IMR-90 (cell line): ENCODE data around the gene ZXDC. TPM values are rescaled to one million over a fixed set of nuclear protein-coding genes. Genes with fewer than 3 reads are reported as not detected.

Experiments used
- ATAC-seq: fragments of 200-7000 bp; cut with Tn5 transposase; 2 replicates; pipeline ENCODE4 v1.9.1; 2020; ENCODE audit warnings: low read depth, mild to moderate bottlenecking, moderate library complexity
- BruUV-seq: library from RNA; stranded (reverse); fragments of 400-500 nt; replicated peaks from 2 replicates; lab custom pipeline; 2021; lab: Mats Ljungman, UMichigan
- CTCF ChIA-PET: fragments of 300-600 bp; formaldehyde crosslinking; extraction: SDS; loops from one replicate; lab custom pipeline; 2021; ENCODE audit warnings: antibody characterized with exemption; lab: Yijun Ruan, JAX
- POLR2A ChIA-PET: fragments of 300-600 bp; sonication (Branson Sonifier 250); formaldehyde crosslinking; loops from one replicate; lab custom pipeline; 2022; ENCODE audit warnings: antibody characterized with exemption; ENCODE audit not compliant: unreplicated experiment; lab: Charles Lee
- DNase-seq: peaks from one replicate; pipeline ENCODE4 v3.0.0; 2013
- H2AFZ ChIP-seq: replicated peaks from 2 replicates; pipeline ENCODE3; 2013; ENCODE audit warnings: low read length, mild to moderate bottlenecking; ENCODE audit not compliant: poor library complexity
- H2AK5ac ChIP-seq: 2 replicates; pipeline ENCODE4 v1.6.1; 2013; ENCODE audit warnings: low read depth, low read length, inconsistent platforms
- H2AK9ac ChIP-seq: replicated peaks from 2 replicates; pipeline ENCODE3; 2013; ENCODE audit warnings: mild to moderate bottlenecking, low read depth, low read length, moderate library complexity; ENCODE audit not compliant: poor library complexity
- H2BK120ac ChIP-seq: 2 replicates; pipeline ENCODE4 v1.6.1; 2013; ENCODE audit warnings: low read depth, low read length, inconsistent platforms
- H2BK15ac ChIP-seq: 3 replicates; pipeline ENCODE4 v1.6.1; 2013; ENCODE audit warnings: low read depth, low read length, inconsistent platforms
- H2BK20ac ChIP-seq: 2 replicates; pipeline ENCODE4 v1.6.1; 2013; ENCODE audit warnings: low read depth, mild to moderate bottlenecking, inconsistent platforms, low read length, moderate library complexity
- H2BK5ac ChIP-seq: 2 replicates; pipeline ENCODE4 v1.6.1; 2013; ENCODE audit warnings: mild to moderate bottlenecking, low read depth, low read length, inconsistent platforms; ENCODE audit not compliant: poor library complexity, severe bottlenecking
- H3K14ac ChIP-seq: replicated peaks from 2 replicates; pipeline ENCODE4 v1.6.1; 2013; ENCODE audit warnings: low read depth, low read length, inconsistent platforms
- H3K18ac ChIP-seq: 2 replicates; pipeline ENCODE4 v1.6.1; 2013; ENCODE audit warnings: low read depth, low read length, control low read depth
- H3K23ac ChIP-seq: 2 replicates; pipeline ENCODE4 v1.6.1; 2013; ENCODE audit warnings: low read depth, low read length, inconsistent platforms
- H3K27ac ChIP-seq: 2 replicates; pipeline ENCODE4 v1.5.1; 2013; ENCODE audit warnings: mild to moderate bottlenecking, control low read depth, low read length; ENCODE audit not compliant: insufficient read depth
- H3K27me3 ChIP-seq: 2 replicates; pipeline ENCODE4 v1.6.1; 2013; ENCODE audit warnings: low read length; ENCODE audit not compliant: control insufficient read depth, insufficient read depth
- H3K36me3 ChIP-seq: 2 replicates; pipeline ENCODE4 v1.6.1; 2013; ENCODE audit warnings: low read length, mixed read lengths; ENCODE audit not compliant: control insufficient read depth, insufficient read depth
- H3K4ac ChIP-seq: 2 replicates; pipeline ENCODE4 v1.6.1; 2013; ENCODE audit warnings: low read depth, low read length, inconsistent platforms
- H3K4me1 ChIP-seq: 2 replicates; pipeline ENCODE4 v1.6.1; 2013; ENCODE audit warnings: low read length, mixed read lengths; ENCODE audit not compliant: control insufficient read depth, insufficient read depth
- H3K4me2 ChIP-seq: 2 replicates; pipeline ENCODE4 v1.6.1; 2013; ENCODE audit warnings: low read depth, mild to moderate bottlenecking, control low read depth, low read length, moderate library complexity
- H3K4me3 ChIP-seq: 2 replicates; pipeline ENCODE4 v1.5.1; 2013; ENCODE audit warnings: low read depth, mild to moderate bottlenecking, control low read depth, low read length, moderate library complexity; ENCODE audit not compliant: insufficient read depth
- H3K56ac ChIP-seq: 2 replicates; pipeline ENCODE4 v1.6.1; 2013; ENCODE audit warnings: low read length, inconsistent platforms; ENCODE audit not compliant: insufficient read depth; ENCODE audit errors: extremely low read depth
- H3K79me1 ChIP-seq, 2 experiments: 2 replicates each; pipeline ENCODE4 v1.6.1; 2013; ENCODE audit warnings: low read length in 2 of 2, inconsistent platforms in 1 of 2, low read depth in 1 of 2
- H3K9ac ChIP-seq: 2 replicates; pipeline ENCODE4 v1.6.1; 2013; ENCODE audit warnings: low read depth, low read length, control low read depth
- H3K9me1 ChIP-seq: 2 replicates; pipeline ENCODE4 v1.6.1; 2013; ENCODE audit warnings: low read length, inconsistent platforms; ENCODE audit not compliant: insufficient read depth
- H3K9me3 ChIP-seq: 2 replicates; pipeline ENCODE4 v1.6.1; 2013; ENCODE audit warnings: low read length; ENCODE audit not compliant: control insufficient read depth, insufficient read depth
- H4K20me1 ChIP-seq: 2 replicates; pipeline ENCODE4 v1.6.1; 2013; ENCODE audit warnings: low read length, inconsistent platforms; ENCODE audit not compliant: insufficient read depth
- H4K5ac ChIP-seq: 2 replicates; pipeline ENCODE4 v1.6.1; 2013; ENCODE audit warnings: mild to moderate bottlenecking, low read depth, low read length, control low read depth
- H4K8ac ChIP-seq, 2 experiments: 2 replicates each; pipeline ENCODE4 v1.6.1; 2013; ENCODE audit warnings: low read depth in 2 of 2, low read length in 2 of 2, control low read depth in 1 of 2, inconsistent platforms in 1 of 2
- H4K91ac ChIP-seq: 2 replicates; pipeline ENCODE4 v1.6.1; 2013; ENCODE audit warnings: low read depth, low read length, inconsistent platforms; ENCODE audit not compliant: insufficient read depth
- CEBPB ChIP-seq: IDR thresholded peaks from 2 replicates; pipeline ENCODE4 v1.6.1; 2012; ENCODE audit warnings: low read depth, low read length, improper control_type of control experiment
- FOS ChIP-seq: fragments of 150-350 bp; IDR thresholded peaks from 2 replicates; pipeline ENCODE4 v1.6.1; 2016; ENCODE audit warnings: low read depth, low read length
- MAFK ChIP-seq: IDR thresholded peaks from 2 replicates; pipeline ENCODE4 v1.6.1; 2012; ENCODE audit warnings: low read depth, low read length, improper control_type of control experiment
- POLR2A ChIP-seq: IDR thresholded peaks from 2 replicates; pipeline ENCODE4 v1.6.1; 2012; ENCODE audit warnings: mild to moderate bottlenecking, low read depth, low read length
- RAD21 ChIP-seq: IDR thresholded peaks from 2 replicates; pipeline ENCODE4 v1.6.1; 2012; ENCODE audit warnings: low read length, improper control_type of control experiment
- RCOR1 ChIP-seq: IDR thresholded peaks from 2 replicates; pipeline ENCODE4 v1.6.1; 2012; ENCODE audit warnings: mild to moderate bottlenecking, low read length, improper control_type of control experiment; ENCODE audit not compliant: insufficient replicate concordance
- RFX5 ChIP-seq: IDR thresholded peaks from 2 replicates; pipeline ENCODE4 v1.8.0; 2012; ENCODE audit warnings: low read depth, mild to moderate bottlenecking, low read length, moderate library complexity
- WGBS, 2 experiments: methylation state at CpG; one replicate each; pipeline versions ENCODE4 v1.1.5 to v1.1.7; 2013; ENCODE audit warnings: missing lambda C conversion rate in 2 of 2; ENCODE audit not compliant: insufficient read length in 1 of 2; ENCODE audit errors: extremely low coverage in 2 of 2; 5-methylcytosine and 5-hydroxymethylcytosine counted together
- dilution Hi-C: fragments of 300-500 bp; cut with HindIII; formaldehyde crosslinking; loops from one replicate; pipeline ENCODE4 v1.14.3; 2018; ENCODE audit warnings: low sequenced_read_pairs; ENCODE audit not compliant: unreplicated experiment
- in situ Hi-C: fragments of 300-500 bp; cut with MboI; formaldehyde crosslinking; loops from 3 replicates; pipeline ENCODE4 v1.14.3; 2019; ENCODE audit warnings: low sequenced_read_pairs, inconsistent platforms, mixed read lengths
- intact Hi-C: fragments of 100-400 bp; cut with micrococcal nuclease; formaldehyde crosslinking; loops from 2 replicates; pipeline ENCODE4 v1.10.0; 2022
- polyA plus RNA-seq, 3 experiments: library from polyadenylated mRNA; depleted of rRNA; stranded (reverse); fragments of >200 nt; gene quantifications; 2 replicates each; pipeline ENCODE4 v1.2.3, GENCODE V29; 2012; ENCODE audit warnings: low replicate concordance in 1 of 3
- total RNA-seq: library from RNA; depleted of rRNA; stranded (reverse); fragments of >200 nt; gene quantifications from 2 replicates; pipeline ENCODE4 v1.2.3, GENCODE V29; 2012
- TF ChIP-seq, protein P1 (sequence below): fragments of 150-350 bp; IDR thresholded peaks from 2 replicates; pipeline ENCODE4 v1.6.1; 2017; ENCODE audit warnings: mild to moderate bottlenecking, antibody characterized with exemption, low read length, low read depth

The ZXDC gene
- total and polyA plus RNA-seq, 2 of the 4 experiments (the other 2 are of a cell fraction), result 11.5 to 14.3 TPM

DNA sequence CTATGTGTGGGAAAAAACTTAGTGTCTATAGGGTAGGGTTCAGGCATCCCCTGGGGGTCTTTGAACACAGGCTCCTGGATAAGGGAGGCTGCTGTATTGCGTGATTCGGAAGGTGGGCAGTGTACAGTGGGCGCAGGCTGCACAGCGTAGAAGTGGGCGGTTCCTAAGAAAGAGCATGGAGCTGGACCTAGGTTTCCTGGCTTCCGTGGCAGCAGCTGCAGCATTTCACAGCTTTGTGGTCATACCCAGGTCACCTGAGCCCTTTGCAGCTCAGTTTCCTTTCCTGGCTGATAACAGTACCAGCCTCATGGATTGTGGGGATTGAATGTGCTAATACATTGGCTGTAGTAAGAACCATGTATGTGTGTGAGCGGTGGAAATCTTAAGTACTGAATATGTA, 58.7 kb downstream of the ZXDC start:
- Histone ChIP-seq H3K56ac (no peak overlapping the region), H3K23ac (no peak overlapping the region)

More for the DNA sequence above, 58.7 kb downstream of the ZXDC start:
- Histone ChIP-seq H2AFZ (no peak overlapping the region), H3K9me3 (no peaks in the 10 kb centered on the region), H3K9me1 (no peaks in the 10 kb centered on the region), H2BK120ac (no peak overlapping the region), H4K5ac (no peak overlapping the region), H3K36me3 (no peaks in the 10 kb centered on the region), H2AK9ac (no peak overlapping the region), H4K91ac (no peak overlapping the region), H4K8ac (no peak overlapping the region), H3K4me3 (no peak overlapping the region), H3K79me1 (no peaks in the 10 kb centered on the region), H3K4ac (no peak overlapping the region), H2BK15ac (no peak overlapping the region), H3K4me2 (no peak overlapping the region), H4K20me1 (no peaks in the 10 kb centered on the region), H3K27me3 (peaks cover 33% of the 10 kb centered on the region), H2AK5ac (no peak overlapping the region), H3K14ac (no peak overlapping the region), H3K27ac (no peak overlapping the region), H3K18ac (no peak overlapping the region), H3K4me1 (no peaks in the 10 kb centered on the region; the same call in 1 of the 2 replicates), H3K9ac (no peak overlapping the region), H2BK20ac (no peak overlapping the region), H2BK5ac (no peak overlapping the region)
- intact Hi-C loops, result no loop called here
- no CpG with 5 or more reads among the region's 7 CpGs for WGBS, 2 experiments
- no peak for ATAC-seq
- ChIA-PET POLR2A (no interaction called here), CTCF (no interaction called here)
- no peak for DNase-seq
- TF ChIP-seq POLR2A, result no peak
- TF ChIP-seq CEBPB, result no peak
- TF ChIP-seq RFX5, result no peak
- no peak for TF ChIP-seq RCOR1
- TF ChIP-seq MAFK, result no peak
- no peak for TF ChIP-seq FOS
- TF ChIP-seq RAD21, result no peak
- TF ChIP-seq, protein P1, sequence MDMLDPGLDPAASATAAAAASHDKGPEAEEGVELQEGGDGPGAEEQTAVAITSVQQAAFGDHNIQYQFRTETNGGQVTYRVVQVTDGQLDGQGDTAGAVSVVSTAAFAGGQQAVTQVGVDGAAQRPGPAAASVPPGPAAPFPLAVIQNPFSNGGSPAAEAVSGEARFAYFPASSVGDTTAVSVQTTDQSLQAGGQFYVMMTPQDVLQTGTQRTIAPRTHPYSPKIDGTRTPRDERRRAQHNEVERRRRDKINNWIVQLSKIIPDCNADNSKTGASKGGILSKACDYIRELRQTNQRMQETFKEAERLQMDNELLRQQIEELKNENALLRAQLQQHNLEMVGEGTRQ, result no peak
- dilution Hi-C loops, result no loop called here
- BruUV-seq, result no TSS peak
- in situ Hi-C loops, result no loop called here
